A549 treated with AZD2906 at 1 μM for 4 hours (cell line): ENCODE results near the gene KRTAP5-7. TPM values are rescaled to one million over a fixed set of nuclear protein-coding genes. Genes with fewer than 3 reads are reported as not detected.

Experiments used
- total RNA-seq: library from RNA; stranded (reverse); fragments of 200-300 nt; extraction: Qiagen RNA extraction; gene quantifications from 5 replicates; pipeline ENCODE4 v1.2.3, GENCODE V29; 2022

Gene KRTAP5-7
- total RNA-seq: not detected in 5 replicates

GRCh38 chr11:71526796-71527575, at the start of gene KRTAP5-7:
Gene KRTAP5-7 (plus strand): TSS chr11:71527267. CDS start chr11:71527301, 34 bp downstream.

GRCh38 chr11:71537977-71538665, 11.1 kb downstream of the KRTAP5-7 start, which contains the start of gene KRTAP5-8:
Gene KRTAP5-8 (plus strand): TSS chr11:71538025. CDS start chr11:71538056, 31 bp downstream.

DNA sequence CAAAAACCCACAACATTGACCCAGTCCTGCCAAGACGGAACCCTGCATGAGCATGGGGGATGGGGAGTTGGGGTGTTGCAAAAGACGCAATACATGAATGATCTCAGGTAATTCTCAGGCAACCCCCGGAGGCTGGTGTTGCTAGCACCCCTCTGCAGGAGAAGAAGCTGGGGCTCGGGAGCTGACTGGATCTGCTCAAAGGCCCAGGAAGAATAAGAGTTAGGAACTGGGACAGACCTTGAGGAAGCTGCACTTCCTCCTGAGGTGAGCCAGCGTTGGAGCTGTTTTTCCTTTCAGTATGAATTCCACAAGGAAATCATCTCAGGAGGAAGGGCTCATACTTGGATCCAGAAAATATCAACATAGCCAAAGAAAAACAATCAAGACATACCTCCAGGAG, 21.1 kb downstream of the KRTAP5-7 start, which contains the start of gene KRTAP5-9:
KRTAP5-9 (plus strand) TSS at position 301 of the 400 bp plus-strand sequence. CDS start 238 bp downstream, outside the sequence.

GRCh38 chr11:71565263-71565662, 38.2 kb downstream of the KRTAP5-7 start, which contains the start of gene KRTAP5-10:
Gene KRTAP5-10 (plus strand): TSS chr11:71565563. CDS start chr11:71565588, 25 bp downstream.

Other genes starting within 250 kb of the KRTAP5-7 start
- gene DHCR7, start 78.9 kb upstream of the KRTAP5-7 start, total RNA-seq: 43.8 to 52.9 TPM (median 48.2 TPM) in 5 replicates
- gene NADSYN1, start 74.1 kb upstream of the KRTAP5-7 start, total RNA-seq: 40.2 to 48.5 TPM (median 44.0 TPM) in 5 replicates
- not detected in 5 replicates for gene KRTAP5-8, start 10.8 kb downstream of the KRTAP5-7 start, total RNA-seq
- gene KRTAP5-9, start 21.2 kb downstream of the KRTAP5-7 start, total RNA-seq: not detected in 5 replicates
- gene KRTAP5-10, start 38.3 kb downstream of the KRTAP5-7 start, total RNA-seq: not detected in 5 replicates
- not detected in 5 replicates for gene KRTAP5-11, start 55.6 kb downstream of the KRTAP5-7 start, total RNA-seq